Mesenchymal stem cell (in vitro differentiated cells and primary cell): Measurements from ENCODE around the gene MGLL.

Experiments used
- DNase-seq: peaks from one replicate; pipeline ENCODE4 v3.0.0-alpha.2; 2013
- H2AFZ ChIP-seq: one replicate; pipeline ENCODE4 v1.6.1; 2013; ENCODE audit warnings: low read depth, mild to moderate bottlenecking, control low read depth, inconsistent platforms, low read length, moderate library complexity
- H2AK5ac ChIP-seq: 2 replicates; pipeline ENCODE4 v1.6.1; 2013; ENCODE audit warnings: low read length, moderate library complexity, mild to moderate bottlenecking, inconsistent platforms; ENCODE audit not compliant: severe bottlenecking
- H2BK120ac ChIP-seq: one replicate; pipeline ENCODE4 v1.6.1; 2013; ENCODE audit warnings: low read depth, mild to moderate bottlenecking, inconsistent platforms, low read length, moderate library complexity
- H2BK12ac ChIP-seq, 2 experiments: one replicate each; pipeline ENCODE4 v1.6.1; 2013; ENCODE audit warnings: inconsistent platforms in 2 of 2, low read length in 2 of 2, mild to moderate bottlenecking in 2 of 2, moderate library complexity in 2 of 2, control low read depth in 1 of 2
- H2BK15ac ChIP-seq: one replicate; pipeline ENCODE4 v1.6.1; 2013; ENCODE audit warnings: mild to moderate bottlenecking, low read depth, inconsistent platforms; ENCODE audit not compliant: poor library complexity, severe bottlenecking
- H2BK5ac ChIP-seq: 2 replicates; pipeline ENCODE4 v1.6.1; 2013; ENCODE audit warnings: low read depth, mild to moderate bottlenecking, low read length, control low read depth, inconsistent platforms; ENCODE audit not compliant: poor library complexity, severe bottlenecking
- H3K14ac ChIP-seq, 2 experiments: one replicate each; pipeline ENCODE4 v1.6.1; 2013; ENCODE audit warnings: inconsistent platforms in 2 of 2, low read length in 2 of 2, control low read depth in 1 of 2, mild to moderate bottlenecking in 1 of 2, moderate library complexity in 1 of 2
- H3K18ac ChIP-seq, 2 experiments: one replicate each; pipeline ENCODE4 v1.6.1; 2013; ENCODE audit warnings: inconsistent platforms in 2 of 2, low read length in 2 of 2, control low read depth in 1 of 2, low read depth in 1 of 2, mild to moderate bottlenecking in 1 of 2
- H3K23ac ChIP-seq, 2 experiments: one replicate each; pipeline ENCODE4 v1.6.1; 2013; ENCODE audit warnings: inconsistent platforms in 2 of 2, low read length in 2 of 2, mild to moderate bottlenecking in 2 of 2, moderate library complexity in 2 of 2, control low read depth in 1 of 2
- H3K27ac ChIP-seq: 2 replicates; pipeline ENCODE4 v1.5.1; 2013; ENCODE audit warnings: mild to moderate bottlenecking, moderate library complexity, low read length, control low read depth, inconsistent platforms; ENCODE audit not compliant: poor library complexity, severe bottlenecking
- H3K27me3 ChIP-seq, 2 experiments: 2 replicates each; pipeline versions ENCODE4 v1.6.1 to v1.7.0; 2013; ENCODE audit warnings: low read length in 2 of 2, mild to moderate bottlenecking in 2 of 2, moderate library complexity in 2 of 2, control low read depth in 1 of 2, inconsistent platforms in 1 of 2; ENCODE audit not compliant: control insufficient read depth in 1 of 2, insufficient read depth in 1 of 2
- H3K36me3 ChIP-seq, 2 experiments: 2 replicates each; pipeline versions ENCODE4 v1.6.1 to v1.7.0; 2013; ENCODE audit warnings: low read length in 2 of 2, control low read depth in 1 of 2, inconsistent platforms in 1 of 2, low read depth in 1 of 2, mild to moderate bottlenecking in 1 of 2; ENCODE audit not compliant: insufficient read depth in 2 of 2, control insufficient read depth in 1 of 2
- H3K4ac ChIP-seq, 2 experiments: one replicate each; pipeline ENCODE4 v1.6.1; 2013; ENCODE audit warnings: inconsistent platforms in 2 of 2, low read length in 2 of 2, mild to moderate bottlenecking in 2 of 2, moderate library complexity in 2 of 2, control low read depth in 1 of 2, low read depth in 1 of 2
- H3K4me1 ChIP-seq: 2 replicates; pipeline ENCODE4 v1.6.1; 2013; ENCODE audit warnings: low read depth, low read length, control low read depth; ENCODE audit not compliant: control insufficient read depth, insufficient read depth
- H3K4me2 ChIP-seq: 2 replicates; pipeline ENCODE4 v1.6.1; 2013; ENCODE audit warnings: low read length, mild to moderate bottlenecking, inconsistent platforms; ENCODE audit not compliant: poor library complexity, severe bottlenecking
- H3K4me3 ChIP-seq, 2 experiments: 2 replicates each; pipeline versions ENCODE4 v1.5.1 to v1.7.0; 2013; ENCODE audit warnings: low read length in 2 of 2, mild to moderate bottlenecking in 2 of 2, control low read depth in 1 of 2, low read depth in 1 of 2; ENCODE audit not compliant: insufficient read depth in 1 of 2
- H3K79me1 ChIP-seq: replicated peaks from 2 replicates; pipeline ENCODE4 v1.6.1; 2013; ENCODE audit warnings: mild to moderate bottlenecking, control low read depth, low read length, inconsistent platforms; ENCODE audit not compliant: poor library complexity, severe bottlenecking
- H3K9ac ChIP-seq: 2 replicates; pipeline ENCODE4 v1.7.0; 2013; ENCODE audit warnings: mild to moderate bottlenecking, low read length, moderate library complexity
- H3K9me3 ChIP-seq: 2 replicates; pipeline ENCODE4 v1.7.0; 2013; ENCODE audit warnings: mild to moderate bottlenecking, low read length; ENCODE audit not compliant: control insufficient read depth
- H4K8ac ChIP-seq: one replicate; pipeline ENCODE4 v1.6.1; 2013; ENCODE audit warnings: inconsistent platforms, mild to moderate bottlenecking, low read length, moderate library complexity
- H4K91ac ChIP-seq: one replicate; pipeline ENCODE4 v1.6.1; 2013; ENCODE audit warnings: mild to moderate bottlenecking, low read length, inconsistent platforms
- WGBS: methylation state at CpG from one replicate; pipeline ENCODE4 v1.1.7; 2013; ENCODE audit warnings: mixed read lengths; 5-methylcytosine and 5-hydroxymethylcytosine counted together

The MGLL gene

GRCh38 chr3:127750226-127751031 is 71.9 kb downstream of the MGLL start:
- no peak overlapping the region for H2BK120ac ChIP-seq
- peaks cover 6 to 30% of the 10 kb centered on the region in 2 experiments for H3K36me3 ChIP-seq
- no peak overlapping the region for H2BK15ac ChIP-seq
- peaks cover 17% of the 10 kb centered on the region for H3K79me1 ChIP-seq
- no peak overlapping the region for H3K4ac ChIP-seq
- no peaks in the 10 kb centered on the region for H3K27me3 ChIP-seq
- H4K91ac ChIP-seq: no peak overlapping the region
- peak overlapping the region; percentile 61 for H2AK5ac ChIP-seq
- H3K4me1 ChIP-seq: peaks cover 51% of the 10 kb centered on the region
- H2AFZ ChIP-seq: no peak overlapping the region
- H3K23ac ChIP-seq: no peak overlapping the region
- H3K9me3 ChIP-seq: no peaks in the 10 kb centered on the region
- peak overlapping the region; percentile 73 for H4K8ac ChIP-seq
- no peak overlapping the region for H3K4me2 ChIP-seq
- H3K27ac ChIP-seq: peak overlapping the region; percentile 78
- peak; percentile 86 for DNase-seq
- H3K14ac ChIP-seq: no peak overlapping the region
- peak overlapping the region; percentile 11 for H2BK5ac ChIP-seq
- H3K18ac ChIP-seq: peak overlapping the region in 1 of 2 experiments; percentile 29
- peak overlapping the region; percentile 24 for H3K9ac ChIP-seq
- no peak overlapping the region for H2BK12ac ChIP-seq
- 77% methylated on average over 10 of the region's 12 CpGs for WGBS
- H3K4me3 ChIP-seq: peak overlapping the region in 1 of 2 experiments; percentile 12

GRCh38 chr3:127749787-127750225 is 72.5 kb downstream of the MGLL start:
- Histone ChIP-seq H3K27ac (peak overlapping the region; percentile 78), H4K8ac (no peak overlapping the region), H3K79me1 (peaks cover 16% of the 10 kb centered on the region), H3K36me3 (peaks cover 9 to 29% of the 10 kb centered on the region in 2 experiments), H3K14ac (no peak overlapping the region), H2AK5ac (peak overlapping the region; percentile 61), H3K9me3 (no peaks in the 10 kb centered on the region), H3K23ac (no peak overlapping the region), H3K4me2 (no peak overlapping the region), H3K9ac (peak overlapping the region; percentile 24), H2BK120ac (no peak overlapping the region), H2BK15ac (no peak overlapping the region), H3K4ac (no peak overlapping the region), H3K27me3 (no peaks in the 10 kb centered on the region), H3K4me1 (peaks cover 51% of the 10 kb centered on the region), H3K4me3 (peak overlapping the region in 1 of 2 experiments; percentile 12), H2BK12ac (no peak overlapping the region), H2AFZ (no peak overlapping the region), H4K91ac (no peak overlapping the region), H3K18ac (no peak overlapping the region), H2BK5ac (peak overlapping the region; percentile 11)
- DNase-seq: no peak
- 87% methylated on average over 7 of the region's 7 CpGs for WGBS

- Histone ChIP-seq H4K91ac (no peak overlapping the region), H3K14ac (no peak overlapping the region), H2AK5ac (peak overlapping the region; percentile 61), H2BK15ac (no peak overlapping the region), H3K27me3 (no peaks in the 10 kb centered on the region), H2BK5ac (no peak overlapping the region), H3K4me2 (no peak overlapping the region), H3K4ac (no peak overlapping the region), H2BK12ac (no peak overlapping the region), H4K8ac (no peak overlapping the region), H2BK120ac (no peak overlapping the region), H3K36me3 (peaks cover 11 to 25% of the 10 kb centered on the region in 2 experiments), H3K4me3 (peak overlapping the region in 1 of 2 experiments; percentile 8), H3K79me1 (peaks cover 16% of the 10 kb centered on the region), H3K27ac (peak overlapping the region; percentile 92), H3K9ac (peak overlapping the region; percentile 16), H3K18ac (no peak overlapping the region), H3K9me3 (no peaks in the 10 kb centered on the region), H2AFZ (no peak overlapping the region), H3K4me1 (peaks cover 51% of the 10 kb centered on the region), H3K23ac (no peak overlapping the region)
- 91% methylated on average over 2 of the region's 3 CpGs for WGBS
- no peak for DNase-seq
Observed at GRCh38 chr3:127749361-127749760, 73.0 kb downstream of the MGLL start.

GRCh38 chr3:127748754-127749327 is 73.5 kb downstream of the MGLL start:
- H3K79me1 ChIP-seq: peaks cover 16% of the 10 kb centered on the region
- H2BK5ac ChIP-seq: peak overlapping the region; percentile 37
- H3K27me3 ChIP-seq: no peaks in the 10 kb centered on the region
- no peak overlapping the region for H2BK120ac ChIP-seq
- peaks cover 51% of the 10 kb centered on the region for H3K4me1 ChIP-seq
- H3K9ac ChIP-seq: peak overlapping the region; percentile 69
- peak overlapping the region in 1 of 2 experiments; percentile 38 for H3K18ac ChIP-seq
- peak overlapping the region in 1 of 2 experiments; percentile 61 for H2BK12ac ChIP-seq
- no peak overlapping the region for H4K8ac ChIP-seq
- H2BK15ac ChIP-seq: no peak overlapping the region
- H3K4ac ChIP-seq: peak overlapping the region in 1 of 2 experiments; percentile 24
- no peak overlapping the region for H2AFZ ChIP-seq
- 93% methylated on average over 9 of the region's 9 CpGs for WGBS
- no peak overlapping the region for H3K23ac ChIP-seq
- H3K36me3 ChIP-seq: peaks cover 11 to 21% of the 10 kb centered on the region in 2 experiments
- no peak overlapping the region for H3K14ac ChIP-seq
- DNase-seq: no peak
- peak overlapping the region; percentile 98 for H2AK5ac ChIP-seq
- no peak overlapping the region for H4K91ac ChIP-seq
- peak overlapping the region; percentile 92 for H3K27ac ChIP-seq
- no peak overlapping the region for H3K4me2 ChIP-seq
- H3K9me3 ChIP-seq: no peaks in the 10 kb centered on the region
- no peak overlapping the region for H3K4me3 ChIP-seq
